ENCODE data around the gene BAIAP2L1.
"Not testable (repeated sequence)": the region's sequence is repeated elsewhere in the genome, so short reads cannot be mapped to it uniquely, and the experiment has no call there.

BAIAP2L1 gene

GRCh38 chr7:98319176-98319575 lies 81.7 kb downstream of the BAIAP2L1 start:
- DNase-seq (ENCODE audit: low read depth): no peak

GRCh38 chr7:98317366-98318040 lies 83.4 kb downstream of the BAIAP2L1 start:
- no peak for DNase-seq (ENCODE audit: low read depth)

- not testable (repeated sequence) for DNase-seq (ENCODE audit: low read depth)
These were observed 84.8 kb downstream of the BAIAP2L1 start for GRCh38 chr7:98315994-98316527.

- no peak for DNase-seq (ENCODE audit: low read depth)
These were observed 85.4 kb downstream of the BAIAP2L1 start for GRCh38 chr7:98315318-98315993.

- DNase-seq (ENCODE audit: low read depth): no peak
These were observed 86.4 kb downstream of the BAIAP2L1 start for GRCh38 chr7:98314469-98314868.

GRCh38 chr7:98312201-98312600 lies 88.7 kb downstream of the BAIAP2L1 start:
- no peak for DNase-seq (ENCODE audit: low read depth)

GRCh38 chr7:98309566-98309965 lies 91.3 kb downstream of the BAIAP2L1 start:
- DNase-seq (ENCODE audit: low read depth): no peak

GRCh38 chr7:98307971-98308466 lies 92.9 kb downstream of the BAIAP2L1 start:
- no peak for DNase-seq (ENCODE audit: low read depth)

GRCh38 chr7:98305951-98306535 lies 94.8 kb downstream of the BAIAP2L1 start:
- DNase-seq (ENCODE audit: low read depth): no peak

GRCh38 chr7:98303906-98304305 lies 97.0 kb downstream of the BAIAP2L1 start:
- no peak for DNase-seq (ENCODE audit: low read depth)

- DNase-seq (ENCODE audit: low read depth): no peak
These were observed 97.6 kb downstream of the BAIAP2L1 start for GRCh38 chr7:98303176-98303865.

- no peak for DNase-seq (ENCODE audit: low read depth)
These were observed 99.0 kb downstream of the BAIAP2L1 start for GRCh38 chr7:98301693-98302470.

GRCh38 chr7:98300595-98301372 lies 100.1 kb downstream of the BAIAP2L1 start:
- DNase-seq (ENCODE audit: low read depth): no peak

- no peak for DNase-seq (ENCODE audit: low read depth)
These were observed 103.1 kb downstream of the BAIAP2L1 start for GRCh38 chr7:98297626-98298286.

GRCh38 chr7:98296833-98297232 lies 104.1 kb downstream of the BAIAP2L1 start:
- DNase-seq (ENCODE audit: low read depth): no peak

- no peak for DNase-seq (ENCODE audit: low read depth)
These were observed 105.3 kb downstream of the BAIAP2L1 start for GRCh38 chr7:98295467-98296192.

GRCh38 chr7:98294798-98295382 lies 106.0 kb downstream of the BAIAP2L1 start:
- DNase-seq (ENCODE audit: low read depth): peak; percentile 13

GRCh38 chr7:98294326-98294725 lies 106.6 kb downstream of the BAIAP2L1 start:
- DNase-seq (ENCODE audit: low read depth): no peak

GRCh38 chr7:98293746-98294145 lies 107.1 kb downstream of the BAIAP2L1 start:
- DNase-seq (ENCODE audit: low read depth): no peak
